ENCODE measurements around the gene PIK3IP1.

Gene PIK3IP1

GRCh38 chr22:31279821-31280505 lies 12.3 kb downstream of the PIK3IP1 start:
- Histone ChIP-seq H3K4me3 (ENCODE audit: low read depth in 1 of 5, low read length in 5 of 5) (no peak overlapping the region), H3K9ac (ENCODE audit: low read length in 5 of 5) (no peak overlapping the region), H3K9me3 (ENCODE audit: control insufficient read depth in 5 of 5, low read length in 5 of 5) (no peaks in the 10 kb centered on the region), H3K27me3 (ENCODE audit: control insufficient read depth in 5 of 5, insufficient read depth in 4 of 5, low read length in 5 of 5) (no peaks in the 10 kb centered on the region), H3K27ac (ENCODE audit: low read depth, low read length) (no peak overlapping the region), H3K36me3 (ENCODE audit: control insufficient read depth in 5 of 5, insufficient read depth in 5 of 5, low read length in 5 of 5) (peaks cover 4 to 88% (median 83%) of the 10 kb centered on the region in 5 donors), H3K4me1 (ENCODE audit: control insufficient read depth in 5 of 5, insufficient read depth in 5 of 5, low read length in 5 of 5) (peaks cover 0 to 3% (median under 1%) of the 10 kb centered on the region in 5 donors)

GRCh38 chr22:31279327-31279669 lies 13.0 kb downstream of the PIK3IP1 start:
- Histone ChIP-seq H3K4me3 (ENCODE audit: low read depth in 1 of 5, low read length in 5 of 5) (no peak overlapping the region), H3K36me3 (ENCODE audit: control insufficient read depth in 5 of 5, insufficient read depth in 5 of 5, low read length in 5 of 5) (peaks cover 4 to 88% (median 80%) of the 10 kb centered on the region in 5 donors), H3K9me3 (ENCODE audit: control insufficient read depth in 5 of 5, low read length in 5 of 5) (no peaks in the 10 kb centered on the region), H3K27ac (ENCODE audit: low read depth, low read length) (no peak overlapping the region), H3K27me3 (ENCODE audit: control insufficient read depth in 5 of 5, insufficient read depth in 4 of 5, low read length in 5 of 5) (no peaks in the 10 kb centered on the region), H3K9ac (ENCODE audit: low read length in 5 of 5) (no peak overlapping the region), H3K4me1 (ENCODE audit: control insufficient read depth in 5 of 5, insufficient read depth in 5 of 5, low read length in 5 of 5) (no peaks in the 10 kb centered on the region)

GRCh38 chr22:31278626-31279326 lies 13.5 kb downstream of the PIK3IP1 start:
- Histone ChIP-seq H3K36me3 (ENCODE audit: control insufficient read depth in 5 of 5, insufficient read depth in 5 of 5, low read length in 5 of 5) (peaks cover 4 to 88% (median 80%) of the 10 kb centered on the region in 5 donors), H3K4me3 (ENCODE audit: low read depth in 1 of 5, low read length in 5 of 5) (no peak overlapping the region), H3K27ac (ENCODE audit: low read depth, low read length) (no peak overlapping the region)

GRCh38 chr22:31278151-31278621 lies 14.1 kb downstream of the PIK3IP1 start:
- Histone ChIP-seq H3K4me1 (ENCODE audit: control insufficient read depth in 5 of 5, insufficient read depth in 5 of 5, low read length in 5 of 5) (no peaks in the 10 kb centered on the region), H3K9me3 (ENCODE audit: control insufficient read depth in 5 of 5, low read length in 5 of 5) (no peaks in the 10 kb centered on the region), H3K36me3 (ENCODE audit: control insufficient read depth in 5 of 5, insufficient read depth in 5 of 5, low read length in 5 of 5) (peaks cover 4 to 87% (median 80%) of the 10 kb centered on the region in 5 donors), H3K27me3 (ENCODE audit: control insufficient read depth in 5 of 5, insufficient read depth in 4 of 5, low read length in 5 of 5) (no peaks in the 10 kb centered on the region), H3K27ac (ENCODE audit: low read depth, low read length) (no peak overlapping the region), H3K4me3 (ENCODE audit: low read depth in 1 of 5, low read length in 5 of 5) (no peak overlapping the region), H3K9ac (ENCODE audit: low read length in 5 of 5) (no peak overlapping the region)

More at GRCh38 chr22:31278626-31279326, 13.5 kb downstream of the PIK3IP1 start:
- H3K27me3 ChIP-seq (ENCODE audit: control insufficient read depth in 5 of 5, insufficient read depth in 4 of 5, low read length in 5 of 5) = no peaks in the 10 kb centered on the region
- H3K9ac ChIP-seq (ENCODE audit: low read length in 5 of 5) = peak overlapping the region in 1 of 5 donors; percentile 32
- H3K9me3 ChIP-seq (ENCODE audit: control insufficient read depth in 5 of 5, low read length in 5 of 5) = no peaks in the 10 kb centered on the region
- H3K4me1 ChIP-seq (ENCODE audit: control insufficient read depth in 5 of 5, insufficient read depth in 5 of 5, low read length in 5 of 5) = no peaks in the 10 kb centered on the region

GRCh38 chr22:31277741-31278140 lies 14.5 kb downstream of the PIK3IP1 start:
- Histone ChIP-seq H3K36me3 (ENCODE audit: control insufficient read depth in 5 of 5, insufficient read depth in 5 of 5, low read length in 5 of 5) (peaks cover 4 to 87% (median 78%) of the 10 kb centered on the region in 5 donors), H3K4me1 (ENCODE audit: control insufficient read depth in 5 of 5, insufficient read depth in 5 of 5, low read length in 5 of 5) (peaks cover 0 to under 1% (median 0%) of the 10 kb centered on the region in 5 donors), H3K9me3 (ENCODE audit: control insufficient read depth in 5 of 5, low read length in 5 of 5) (no peaks in the 10 kb centered on the region), H3K27ac (ENCODE audit: low read depth, low read length) (no peak overlapping the region), H3K9ac (ENCODE audit: low read length in 5 of 5) (no peak overlapping the region), H3K4me3 (ENCODE audit: low read depth in 1 of 5, low read length in 5 of 5) (no peak overlapping the region), H3K27me3 (ENCODE audit: control insufficient read depth in 5 of 5, insufficient read depth in 4 of 5, low read length in 5 of 5) (no peaks in the 10 kb centered on the region)

GRCh38 chr22:31276426-31277167 lies 15.7 kb downstream of the PIK3IP1 start:
- peaks cover 0 to 2% (median 0%) of the 10 kb centered on the region in 5 donors for H3K4me1 ChIP-seq (ENCODE audit: control insufficient read depth in 5 of 5, insufficient read depth in 5 of 5, low read length in 5 of 5)
- no peak overlapping the region for H3K9ac ChIP-seq (ENCODE audit: low read length in 5 of 5)
- H3K27ac ChIP-seq (ENCODE audit: low read depth, low read length) = no peak overlapping the region
- no peak overlapping the region for H3K4me3 ChIP-seq (ENCODE audit: low read depth in 1 of 5, low read length in 5 of 5)
- peaks cover 4 to 83% (median 75%) of the 10 kb centered on the region in 5 donors for H3K36me3 ChIP-seq (ENCODE audit: control insufficient read depth in 5 of 5, insufficient read depth in 5 of 5, low read length in 5 of 5)
- H3K9me3 ChIP-seq (ENCODE audit: control insufficient read depth in 5 of 5, low read length in 5 of 5) = no peaks in the 10 kb centered on the region
- H3K27me3 ChIP-seq (ENCODE audit: control insufficient read depth in 5 of 5, insufficient read depth in 4 of 5, low read length in 5 of 5) = no peaks in the 10 kb centered on the region

GRCh38 chr22:31275576-31275975 lies 16.7 kb downstream of the PIK3IP1 start:
- Histone ChIP-seq H3K27ac (ENCODE audit: low read depth, low read length) (no peak overlapping the region), H3K9me3 (ENCODE audit: control insufficient read depth in 5 of 5, low read length in 5 of 5) (no peaks in the 10 kb centered on the region), H3K9ac (ENCODE audit: low read length in 5 of 5) (no peak overlapping the region), H3K27me3 (ENCODE audit: control insufficient read depth in 5 of 5, insufficient read depth in 4 of 5, low read length in 5 of 5) (no peaks in the 10 kb centered on the region), H3K4me1 (ENCODE audit: control insufficient read depth in 5 of 5, insufficient read depth in 5 of 5, low read length in 5 of 5) (peaks cover 0 to 2% (median 0%) of the 10 kb centered on the region in 5 donors), H3K4me3 (ENCODE audit: low read depth in 1 of 5, low read length in 5 of 5) (no peak overlapping the region), H3K36me3 (ENCODE audit: control insufficient read depth in 5 of 5, insufficient read depth in 5 of 5, low read length in 5 of 5) (peaks cover 4 to 83% (median 72%) of the 10 kb centered on the region in 5 donors)

- Histone ChIP-seq H3K4me1 (ENCODE audit: control insufficient read depth in 5 of 5, insufficient read depth in 5 of 5, low read length in 5 of 5) (peaks cover 0 to 2% (median 0%) of the 10 kb centered on the region in 5 donors), H3K27me3 (ENCODE audit: control insufficient read depth in 5 of 5, insufficient read depth in 4 of 5, low read length in 5 of 5) (no peaks in the 10 kb centered on the region), H3K36me3 (ENCODE audit: control insufficient read depth in 5 of 5, insufficient read depth in 5 of 5, low read length in 5 of 5) (peaks cover 4 to 83% (median 68%) of the 10 kb centered on the region in 5 donors), H3K9me3 (ENCODE audit: control insufficient read depth in 5 of 5, low read length in 5 of 5) (no peaks in the 10 kb centered on the region), H3K27ac (ENCODE audit: low read depth, low read length) (no peak overlapping the region), H3K4me3 (ENCODE audit: low read depth in 1 of 5, low read length in 5 of 5) (no peak overlapping the region), H3K9ac (ENCODE audit: low read length in 5 of 5) (no peak overlapping the region)
These were observed 17.3 kb downstream of the PIK3IP1 start for GRCh38 chr22:31275018-31275417.

GRCh38 chr22:31274017-31274416 lies 18.3 kb downstream of the PIK3IP1 start:
- H3K4me3 ChIP-seq (ENCODE audit: low read depth in 1 of 5, low read length in 5 of 5) = no peak overlapping the region
- H3K27ac ChIP-seq (ENCODE audit: low read depth, low read length) = no peak overlapping the region
- H3K9me3 ChIP-seq (ENCODE audit: control insufficient read depth in 5 of 5, low read length in 5 of 5) = no peaks in the 10 kb centered on the region
- no peak overlapping the region for H3K9ac ChIP-seq (ENCODE audit: low read length in 5 of 5)
- no peaks in the 10 kb centered on the region for H3K27me3 ChIP-seq (ENCODE audit: control insufficient read depth in 5 of 5, insufficient read depth in 4 of 5, low read length in 5 of 5)
- H3K4me1 ChIP-seq (ENCODE audit: control insufficient read depth in 5 of 5, insufficient read depth in 5 of 5, low read length in 5 of 5) = peaks cover 0 to 2% (median 0%) of the 10 kb centered on the region in 5 donors
- H3K36me3 ChIP-seq (ENCODE audit: control insufficient read depth in 5 of 5, insufficient read depth in 5 of 5, low read length in 5 of 5) = peaks cover 4 to 76% (median 64%) of the 10 kb centered on the region in 5 donors

Measured in subcutaneous abdominal adipose tissue (tissue), 5 donors.